Neural progenitor cell (in vitro differentiated cells): ENCODE data around the gene CEP131.

Experiments used
- CTCF ChIP-seq: fragments of 200-600 bp; sonication (generic); IDR thresholded peaks from 2 replicates; pipeline ENCODE4 v1.5.1; 2017; ENCODE audit warnings: antibody characterized with exemption, mild to moderate bottlenecking
- EZH2 ChIP-seq: fragments of 200-600 bp; sonication (generic); IDR thresholded peaks from 2 replicates; pipeline ENCODE4 v1.6.1; 2017; ENCODE audit warnings: antibody characterized with exemption, mild to moderate bottlenecking, moderate library complexity

- no peak for TF ChIP-seq CTCF
- TF ChIP-seq EZH2: no peak
Measured at GRCh38 chr17:81160306-81160705, 62.5 kb downstream of the CEP131 start.
